OCI-LY3 (cell line): Measurements from ENCODE around the gene FHOD3.

ENCODE experiments used
- EZH2phosphoT487 ChIP-seq: fragments of 200-600 bp; shearing (Covaris generic); IDR thresholded peaks from 2 replicates; pipeline ENCODE4 v1.6.1; 2018; ENCODE audit warnings: antibody characterized with exemption, mixed run types, low read depth
- TF ChIP-seq, protein P1 (sequence below): fragments of 200-600, 300-600 bp; sonication (generic); IDR thresholded peaks from 2 replicates; pipeline ENCODE4 v1.5.1; 2014; ENCODE audit warnings: antibody characterized with exemption, low read length, low read depth

- TF ChIP-seq, protein P1, sequence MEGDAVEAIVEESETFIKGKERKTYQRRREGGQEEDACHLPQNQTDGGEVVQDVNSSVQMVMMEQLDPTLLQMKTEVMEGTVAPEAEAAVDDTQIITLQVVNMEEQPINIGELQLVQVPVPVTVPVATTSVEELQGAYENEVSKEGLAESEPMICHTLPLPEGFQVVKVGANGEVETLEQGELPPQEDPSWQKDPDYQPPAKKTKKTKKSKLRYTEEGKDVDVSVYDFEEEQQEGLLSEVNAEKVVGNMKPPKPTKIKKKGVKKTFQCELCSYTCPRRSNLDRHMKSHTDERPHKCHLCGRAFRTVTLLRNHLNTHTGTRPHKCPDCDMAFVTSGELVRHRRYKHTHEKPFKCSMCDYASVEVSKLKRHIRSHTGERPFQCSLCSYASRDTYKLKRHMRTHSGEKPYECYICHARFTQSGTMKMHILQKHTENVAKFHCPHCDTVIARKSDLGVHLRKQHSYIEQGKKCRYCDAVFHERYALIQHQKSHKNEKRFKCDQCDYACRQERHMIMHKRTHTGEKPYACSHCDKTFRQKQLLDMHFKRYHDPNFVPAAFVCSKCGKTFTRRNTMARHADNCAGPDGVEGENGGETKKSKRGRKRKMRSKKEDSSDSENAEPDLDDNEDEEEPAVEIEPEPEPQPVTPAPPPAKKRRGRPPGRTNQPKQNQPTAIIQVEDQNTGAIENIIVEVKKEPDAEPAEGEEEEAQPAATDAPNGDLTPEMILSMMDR = no peak
- TF ChIP-seq EZH2phosphoT487 = no peak
Observed at GRCh38 chr18:36526611-36527010, 229.1 kb downstream of the FHOD3 start.
